CD14-positive monocyte (primary cell): ENCODE measurements around the gene PCSK1N. TPM values are rescaled to one million over a fixed set of nuclear protein-coding genes. Genes with fewer than 3 reads are reported as not detected.

Source experiments
- DNase-seq, 3 donors: peaks; one replicate each; pipeline ENCODE4 v3.0.0-alpha.2; 2011 to 2022
- H2AFZ ChIP-seq: 2 replicates; pipeline ENCODE4 v1.6.0; 2012; ENCODE audit warnings: mild to moderate bottlenecking, low read depth, low read length, inconsistent platforms; ENCODE audit not compliant: insufficient read depth, poor library complexity, severe bottlenecking
- H3K27ac ChIP-seq, 2 donors: 1 replicate in 1 of 2; 2 replicates in 1 of 2; pipeline ENCODE4 v1.5.1; 2012 to 2013; ENCODE audit warnings: low read length in 2 of 2, control low read depth in 1 of 2, inconsistent platforms in 1 of 2, low read depth in 1 of 2, mild to moderate bottlenecking in 1 of 2
- H3K27me3 ChIP-seq, 2 donors: one replicate each; pipeline versions ENCODE4 v1.6.0 to v1.6.1; 2011 to 2013; ENCODE audit warnings: low read length in 2 of 2; ENCODE audit not compliant: control insufficient read depth in 2 of 2, insufficient read depth in 2 of 2
- H3K36me3 ChIP-seq, 2 donors: replicated peaks in 1 of 2; 1 replicate in 1 of 2; 2 replicates in 1 of 2; pipeline versions ENCODE4 v1.5.1 to v1.6.1; 2012 to 2013; ENCODE audit warnings: low read length in 2 of 2, control low read depth in 1 of 2, inconsistent platforms in 1 of 2, mild to moderate bottlenecking in 1 of 2; ENCODE audit not compliant: insufficient read depth in 2 of 2, control insufficient read depth in 1 of 2
- H3K4me1 ChIP-seq, 2 donors: 1 replicate in 1 of 2; 2 replicates in 1 of 2; pipeline versions ENCODE4 v1.5.1 to v1.6.1; 2012 to 2013; ENCODE audit warnings: low read length in 2 of 2, control low read depth in 1 of 2, inconsistent platforms in 1 of 2, mild to moderate bottlenecking in 1 of 2, moderate library complexity in 1 of 2; ENCODE audit not compliant: insufficient read depth in 2 of 2, control insufficient read depth in 1 of 2
- H3K4me2 ChIP-seq: replicated peaks from 2 replicates; pipeline ENCODE3; 2012; ENCODE audit warnings: low read length, moderate library complexity, mild to moderate bottlenecking; ENCODE audit not compliant: poor library complexity, severe bottlenecking; ENCODE audit errors: extremely low read depth
- H3K4me3 ChIP-seq, 3 experiments: fragments of 200-600 bp in 1 of 3; sonication (generic) in 1 of 3; replicated peaks in 1 of 3; 1 replicate in 2 of 3; 2 replicates in 1 of 3; pipeline ENCODE4 v1.5.1; 2011 to 2013; ENCODE audit warnings: low read length in 3 of 3, mild to moderate bottlenecking in 3 of 3, control low read depth in 2 of 3, low read depth in 2 of 3, inconsistent platforms in 1 of 3, moderate library complexity in 1 of 3
- H3K79me2 ChIP-seq: 2 replicates; pipeline ENCODE4 v1.6.0; 2012; ENCODE audit warnings: mild to moderate bottlenecking, control low read depth, inconsistent platforms, low read length, moderate library complexity; ENCODE audit not compliant: insufficient read depth
- H3K9ac ChIP-seq: 2 replicates; pipeline ENCODE4 v1.6.0; 2017; ENCODE audit warnings: low read length, mild to moderate bottlenecking; ENCODE audit not compliant: insufficient read depth, poor library complexity, severe bottlenecking
- H3K9me3 ChIP-seq, 2 donors: replicated peaks in 1 of 2; 1 replicate in 1 of 2; 2 replicates in 1 of 2; pipeline versions ENCODE4 v1.5.1 to v1.6.1; 2012 to 2013; ENCODE audit warnings: low read length in 2 of 2, control low read depth in 1 of 2; ENCODE audit not compliant: control insufficient read depth in 1 of 2, insufficient read depth in 1 of 2
- H4K20me1 ChIP-seq: 2 replicates; pipeline ENCODE4 v1.6.0; 2012; ENCODE audit warnings: mild to moderate bottlenecking, low read length, control low read depth, moderate library complexity; ENCODE audit not compliant: insufficient read depth
- H3K27ac Mint-ChIP-seq, 7 donors: one replicate each; pipeline ENCODE4 v1.8.0; 2020; ENCODE audit warnings: mild to moderate bottlenecking in 7 of 7, mixed read lengths in 7 of 7, moderate library complexity in 6 of 7, inconsistent platforms in 2 of 7
- H3K27me3 Mint-ChIP-seq, 3 donors: one replicate each; pipeline ENCODE4 v1.8.0; 2021 to 2022; ENCODE audit warnings: low read depth in 3 of 3, mild to moderate bottlenecking in 3 of 3, mixed read lengths in 3 of 3, moderate library complexity in 3 of 3, inconsistent platforms in 1 of 3
- H3K36me3 Mint-ChIP-seq, 2 donors: one replicate each; pipeline ENCODE4 v1.8.0; 2020; ENCODE audit warnings: mixed read lengths in 2 of 2, inconsistent platforms in 1 of 2, mild to moderate bottlenecking in 1 of 2
- H3K4me1 Mint-ChIP-seq: one replicate; pipeline ENCODE4 v1.8.0; 2020; ENCODE audit warnings: mild to moderate bottlenecking, mixed read lengths
- H3K4me3 Mint-ChIP-seq, 2 donors: one replicate each; pipeline ENCODE4 v1.8.0; 2020; ENCODE audit warnings: mild to moderate bottlenecking in 2 of 2, mixed read lengths in 2 of 2, moderate library complexity in 1 of 2
- H3K9me3 Mint-ChIP-seq, 7 donors: one replicate each; pipeline ENCODE4 v1.8.0; 2020 to 2022; ENCODE audit warnings: mixed read lengths in 7 of 7, mild to moderate bottlenecking in 6 of 7, moderate library complexity in 6 of 7, inconsistent platforms in 2 of 7
- WGBS: methylation state at CpG from one replicate; pipeline ENCODE4 v1.1.5; 2013; ENCODE audit warnings: missing lambda C conversion rate; ENCODE audit not compliant: insufficient coverage; 5-methylcytosine and 5-hydroxymethylcytosine counted together
- intact Hi-C, 2 donors: fragments of 100-400 bp; cut with micrococcal nuclease; formaldehyde crosslinking; loops; one replicate each; pipeline versions ENCODE4 v1.15.0 to v1.15.1; 2023
- polyA plus RNA-seq, 3 donors: library from polyadenylated mRNA; depleted of rRNA in 1 of 3; unstranded in 2 of 3; stranded (reverse) in 1 of 3; fragments of 300-500 nt in 2 of 3; fragments of >200 nt in 1 of 3; fragmentation: Illumina TruSeq in 2 of 3; gene quantifications; 1 replicate in 2 of 3; 2 replicates in 1 of 3; pipeline ENCODE4 v1.2.3, GENCODE V29; 2012 to 2021
- TF ChIP-seq, protein P1 (sequence below): fragments of 200-600 bp; IDR thresholded peaks from one replicate; pipeline ENCODE4 v1.8.0; 2022; ENCODE audit warnings: antibody characterized with exemption, mild to moderate bottlenecking

Gene PCSK1N
- polyA plus RNA-seq, 3 donors = not detected

DNA sequence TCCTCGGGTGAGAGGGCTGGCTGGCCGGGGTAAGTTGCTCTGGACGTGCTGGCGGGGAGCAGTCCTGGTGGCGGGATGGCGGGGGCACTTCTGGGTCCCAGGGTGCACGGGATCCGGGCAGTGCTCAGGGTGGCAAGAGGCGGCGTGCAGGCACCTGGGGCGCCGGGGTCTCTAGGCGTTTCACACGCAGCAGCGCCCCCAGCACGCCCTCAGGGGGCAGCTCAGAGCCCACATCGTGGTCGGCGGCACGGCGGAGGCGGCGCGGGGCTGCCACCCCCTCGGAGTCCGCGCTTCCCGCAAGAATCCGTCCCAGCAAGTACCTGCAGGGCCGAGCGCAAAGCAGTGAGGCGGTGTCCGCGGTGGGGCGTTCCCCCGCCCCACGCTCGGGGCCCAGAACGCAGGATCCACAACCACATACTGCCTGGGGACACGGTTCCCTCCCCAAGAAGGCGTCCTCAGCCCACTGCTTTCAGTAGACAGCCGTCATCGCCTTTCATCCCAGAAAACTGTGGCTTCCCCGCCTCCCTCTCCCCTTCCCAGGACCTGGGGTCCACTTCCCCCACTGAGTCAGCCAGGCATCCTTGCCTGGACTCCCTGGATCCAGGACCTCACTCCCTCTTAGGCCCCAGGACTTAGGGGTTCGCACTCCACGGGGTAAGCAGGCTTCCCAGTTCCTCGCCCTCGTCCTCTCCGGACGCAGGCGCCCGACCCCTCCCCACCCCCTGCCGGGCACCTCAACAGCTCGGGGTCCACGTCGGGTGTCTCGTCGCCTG lies 4.1 kb downstream of the PCSK1N start:
- Histone ChIP-seq H3K27ac (no peak overlapping the region), H3K4me3 (no peak overlapping the region), H3K27me3 (peaks cover 12 to 64% of the 10 kb centered on the region in 2 donors), H3K9ac (no peak overlapping the region), H4K20me1 (no peaks in the 10 kb centered on the region), H3K9me3 (no peaks in the 10 kb centered on the region), H3K79me2 (no peaks in the 10 kb centered on the region), H3K4me2 (no peak overlapping the region), H2AFZ (no peak overlapping the region), H3K4me1 (no peaks in the 10 kb centered on the region), H3K36me3 (no peaks in the 10 kb centered on the region)
- H3K4me1 Mint-ChIP-seq = peaks cover 14% of the 10 kb centered on the region
- no peak for DNase-seq
- peaks cover 63 to 87% (median 71%) of the 10 kb centered on the region in 3 donors for H3K27me3 Mint-ChIP-seq
- H3K36me3 Mint-ChIP-seq = peaks cover 0 to 5% of the 10 kb centered on the region in 2 donors
- WGBS = 13% methylated on average over 37 of the region's 58 CpGs
- intact Hi-C loops = no loop called here
- peak overlapping the region in 1 of 2 donors; percentile 26 for H3K4me3 Mint-ChIP-seq
- TF ChIP-seq, protein P1, sequence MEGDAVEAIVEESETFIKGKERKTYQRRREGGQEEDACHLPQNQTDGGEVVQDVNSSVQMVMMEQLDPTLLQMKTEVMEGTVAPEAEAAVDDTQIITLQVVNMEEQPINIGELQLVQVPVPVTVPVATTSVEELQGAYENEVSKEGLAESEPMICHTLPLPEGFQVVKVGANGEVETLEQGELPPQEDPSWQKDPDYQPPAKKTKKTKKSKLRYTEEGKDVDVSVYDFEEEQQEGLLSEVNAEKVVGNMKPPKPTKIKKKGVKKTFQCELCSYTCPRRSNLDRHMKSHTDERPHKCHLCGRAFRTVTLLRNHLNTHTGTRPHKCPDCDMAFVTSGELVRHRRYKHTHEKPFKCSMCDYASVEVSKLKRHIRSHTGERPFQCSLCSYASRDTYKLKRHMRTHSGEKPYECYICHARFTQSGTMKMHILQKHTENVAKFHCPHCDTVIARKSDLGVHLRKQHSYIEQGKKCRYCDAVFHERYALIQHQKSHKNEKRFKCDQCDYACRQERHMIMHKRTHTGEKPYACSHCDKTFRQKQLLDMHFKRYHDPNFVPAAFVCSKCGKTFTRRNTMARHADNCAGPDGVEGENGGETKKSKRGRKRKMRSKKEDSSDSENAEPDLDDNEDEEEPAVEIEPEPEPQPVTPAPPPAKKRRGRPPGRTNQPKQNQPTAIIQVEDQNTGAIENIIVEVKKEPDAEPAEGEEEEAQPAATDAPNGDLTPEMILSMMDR = no peak
- peaks cover 0 to 31% (median 17%) of the 10 kb centered on the region in 7 donors for H3K9me3 Mint-ChIP-seq
- H3K27ac Mint-ChIP-seq = no peak overlapping the region

DNA sequence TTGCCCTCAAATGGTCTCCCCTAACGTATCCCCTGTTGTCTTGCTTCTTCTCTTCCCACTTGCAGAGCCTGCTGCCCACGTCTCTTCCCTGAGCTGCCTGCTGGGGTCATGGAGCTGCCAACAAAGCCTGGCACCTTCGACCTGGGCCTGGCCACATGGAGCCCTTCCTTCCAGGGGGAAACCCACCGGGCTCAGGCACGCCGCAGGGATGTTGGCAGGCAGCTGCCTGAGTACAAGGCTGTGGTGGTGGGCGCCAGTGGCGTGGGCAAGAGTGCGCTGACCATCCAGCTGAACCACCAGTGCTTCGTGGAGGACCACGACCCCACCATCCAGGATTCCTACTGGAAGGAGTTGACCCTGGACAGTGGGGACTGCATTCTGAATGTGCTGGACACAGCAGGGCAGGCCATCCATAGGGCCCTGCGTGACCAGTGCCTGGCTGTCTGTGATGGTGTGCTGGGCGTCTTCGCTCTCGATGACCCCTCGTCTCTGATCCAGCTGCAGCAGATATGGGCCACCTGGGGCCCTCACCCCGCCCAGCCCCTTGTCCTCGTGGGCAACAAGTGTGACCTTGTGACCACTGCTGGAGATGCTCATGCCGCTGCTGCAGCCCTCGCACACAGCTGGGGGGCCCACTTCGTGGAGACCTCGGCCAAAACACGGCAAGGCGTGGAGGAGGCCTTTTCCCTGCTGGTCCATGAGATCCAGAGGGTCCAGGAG lies 6.2 kb downstream of the PCSK1N start:
- Mint-ChIP-seq H3K9me3 (peaks cover 0 to 32% (median 18%) of the 10 kb centered on the region in 7 donors), H3K27ac (no peak overlapping the region), H3K36me3 (peaks cover 13 to 16% of the 10 kb centered on the region in 2 donors), H3K4me1 (peaks cover 9% of the 10 kb centered on the region), H3K27me3 (peaks cover 53 to 79% (median 63%) of the 10 kb centered on the region in 3 donors), H3K4me3 (no peak overlapping the region)
- Histone ChIP-seq H3K4me1 (no peaks in the 10 kb centered on the region), H3K27me3 (peaks cover 9 to 53% of the 10 kb centered on the region in 2 donors), H2AFZ (no peak overlapping the region), H3K9ac (no peak overlapping the region), H3K9me3 (no peaks in the 10 kb centered on the region), H3K27ac (no peak overlapping the region), H3K36me3 (peaks cover under 1 to 6% of the 10 kb centered on the region in 2 donors), H3K4me3 (no peak overlapping the region), H3K4me2 (no peak overlapping the region), H3K79me2 (no peaks in the 10 kb centered on the region), H4K20me1 (no peaks in the 10 kb centered on the region)
- TF ChIP-seq, protein P1 = no peak
- WGBS = 100% methylated on average over 9 of the region's 24 CpGs
- intact Hi-C loops = no loop called here
- DNase-seq = no peak
